ENCODE data around the gene KCNB1.

Gene KCNB1

GRCh38 chr20:49480236-49480635 lies 2.2 kb downstream of the KCNB1 start:
- Histone ChIP-seq H3K27me3 (ENCODE audit: insufficient read depth, low read length) (peaks cover 38% of the 10 kb centered on the region), H3K27ac (ENCODE audit: low read length) (no peak overlapping the region), H3K36me3 (ENCODE audit: insufficient read depth, low read depth, low read length) (no peaks in the 10 kb centered on the region), H3K9ac (ENCODE audit: low read depth, low read length) (no peak overlapping the region), H3K9me3 (ENCODE audit: insufficient read depth, low read depth, low read length) (no peaks in the 10 kb centered on the region), H3K4me3 (ENCODE audit: low read length) (no peak overlapping the region), H3K4me1 (ENCODE audit: insufficient read depth, low read length) (no peaks in the 10 kb centered on the region)

- no peaks in the 10 kb centered on the region for H3K36me3 ChIP-seq (ENCODE audit: insufficient read depth, low read depth, low read length)
Observed at GRCh38 chr20:49479785-49480184, 2.7 kb downstream of the KCNB1 start.

GRCh38 chr20:49478754-49479689 lies 3.4 kb downstream of the KCNB1 start:
- Histone ChIP-seq H3K4me3 (ENCODE audit: low read length) (no peak overlapping the region), H3K27ac (ENCODE audit: low read length) (no peak overlapping the region), H3K4me1 (ENCODE audit: insufficient read depth, low read length) (no peaks in the 10 kb centered on the region), H3K9ac (ENCODE audit: low read depth, low read length) (no peak overlapping the region), H3K27me3 (ENCODE audit: insufficient read depth, low read length) (peaks cover 27% of the 10 kb centered on the region), H3K36me3 (ENCODE audit: insufficient read depth, low read depth, low read length) (no peaks in the 10 kb centered on the region), H3K9me3 (ENCODE audit: insufficient read depth, low read depth, low read length) (no peaks in the 10 kb centered on the region)

More at GRCh38 chr20:49479785-49480184, 2.7 kb downstream of the KCNB1 start:
- Histone ChIP-seq H3K27ac (ENCODE audit: low read length) (no peak overlapping the region), H3K4me3 (ENCODE audit: low read length) (no peak overlapping the region), H3K9me3 (ENCODE audit: insufficient read depth, low read depth, low read length) (no peaks in the 10 kb centered on the region), H3K4me1 (ENCODE audit: insufficient read depth, low read length) (no peaks in the 10 kb centered on the region), H3K9ac (ENCODE audit: low read depth, low read length) (no peak overlapping the region), H3K27me3 (ENCODE audit: insufficient read depth, low read length) (peaks cover 33% of the 10 kb centered on the region)

GRCh38 chr20:49478266-49478665 lies 4.2 kb downstream of the KCNB1 start:
- Histone ChIP-seq H3K9me3 (ENCODE audit: insufficient read depth, low read depth, low read length) (no peaks in the 10 kb centered on the region), H3K27ac (ENCODE audit: low read length) (no peak overlapping the region), H3K36me3 (ENCODE audit: insufficient read depth, low read depth, low read length) (no peaks in the 10 kb centered on the region), H3K4me1 (ENCODE audit: insufficient read depth, low read length) (no peaks in the 10 kb centered on the region), H3K9ac (ENCODE audit: low read depth, low read length) (no peak overlapping the region), H3K4me3 (ENCODE audit: low read length) (no peak overlapping the region), H3K27me3 (ENCODE audit: insufficient read depth, low read length) (peaks cover 21% of the 10 kb centered on the region)

GRCh38 chr20:49477200-49477599 lies 5.3 kb downstream of the KCNB1 start:
- peaks cover 12% of the 10 kb centered on the region for H3K27me3 ChIP-seq (ENCODE audit: insufficient read depth, low read length)

GRCh38 chr20:49476016-49476355 lies 6.5 kb downstream of the KCNB1 start:
- Histone ChIP-seq H3K9ac (ENCODE audit: low read depth, low read length) (no peak overlapping the region), H3K4me1 (ENCODE audit: insufficient read depth, low read length) (no peaks in the 10 kb centered on the region), H3K9me3 (ENCODE audit: insufficient read depth, low read depth, low read length) (no peaks in the 10 kb centered on the region), H3K27me3 (ENCODE audit: insufficient read depth, low read length) (no peaks in the 10 kb centered on the region; the same call in 1 of the 2 replicates), H3K27ac (ENCODE audit: low read length) (no peak overlapping the region), H3K36me3 (ENCODE audit: insufficient read depth, low read depth, low read length) (no peaks in the 10 kb centered on the region), H3K4me3 (ENCODE audit: low read length) (no peak overlapping the region)

More at GRCh38 chr20:49477200-49477599, 5.3 kb downstream of the KCNB1 start:
- no peaks in the 10 kb centered on the region for H3K9me3 ChIP-seq (ENCODE audit: insufficient read depth, low read depth, low read length)
- H3K9ac ChIP-seq (ENCODE audit: low read depth, low read length), result no peak overlapping the region
- H3K27ac ChIP-seq (ENCODE audit: low read length), result no peak overlapping the region
- H3K36me3 ChIP-seq (ENCODE audit: insufficient read depth, low read depth, low read length), result no peaks in the 10 kb centered on the region
- H3K4me3 ChIP-seq (ENCODE audit: low read length), result no peak overlapping the region
- no peaks in the 10 kb centered on the region for H3K4me1 ChIP-seq (ENCODE audit: insufficient read depth, low read length)

- H3K4me3 ChIP-seq (ENCODE audit: low read length), result no peak overlapping the region
- no peak overlapping the region for H3K27ac ChIP-seq (ENCODE audit: low read length)
- H3K9ac ChIP-seq (ENCODE audit: low read depth, low read length), result no peak overlapping the region
- no peaks in the 10 kb centered on the region for H3K4me1 ChIP-seq (ENCODE audit: insufficient read depth, low read length)
- no peaks in the 10 kb centered on the region for H3K36me3 ChIP-seq (ENCODE audit: insufficient read depth, low read depth, low read length)
- no peaks in the 10 kb centered on the region for H3K27me3 ChIP-seq (ENCODE audit: insufficient read depth, low read length)
- no peaks in the 10 kb centered on the region for H3K9me3 ChIP-seq (ENCODE audit: insufficient read depth, low read depth, low read length)
Observed at GRCh38 chr20:49475292-49476015, 7.0 kb downstream of the KCNB1 start.

- Histone ChIP-seq H3K4me3 (ENCODE audit: low read length) (no peak overlapping the region), H3K27ac (ENCODE audit: low read length) (no peak overlapping the region), H3K4me1 (ENCODE audit: insufficient read depth, low read length) (no peaks in the 10 kb centered on the region), H3K9me3 (ENCODE audit: insufficient read depth, low read depth, low read length) (no peaks in the 10 kb centered on the region), H3K36me3 (ENCODE audit: insufficient read depth, low read depth, low read length) (no peaks in the 10 kb centered on the region), H3K27me3 (ENCODE audit: insufficient read depth, low read length) (no peaks in the 10 kb centered on the region), H3K9ac (ENCODE audit: low read depth, low read length) (no peak overlapping the region)
Observed at GRCh38 chr20:49471397-49471796, 11.1 kb downstream of the KCNB1 start.

- Histone ChIP-seq H3K36me3 (ENCODE audit: insufficient read depth, low read depth, low read length) (no peaks in the 10 kb centered on the region), H3K27me3 (ENCODE audit: insufficient read depth, low read length) (no peaks in the 10 kb centered on the region), H3K27ac (ENCODE audit: low read length) (no peak overlapping the region), H3K4me3 (ENCODE audit: low read length) (no peak overlapping the region), H3K9ac (ENCODE audit: low read depth, low read length) (no peak overlapping the region), H3K4me1 (ENCODE audit: insufficient read depth, low read length) (no peaks in the 10 kb centered on the region), H3K9me3 (ENCODE audit: insufficient read depth, low read depth, low read length) (no peaks in the 10 kb centered on the region)
Observed at GRCh38 chr20:49470922-49471321, 11.5 kb downstream of the KCNB1 start.

- no peaks in the 10 kb centered on the region for H3K4me1 ChIP-seq (ENCODE audit: insufficient read depth, low read length)
- no peak overlapping the region for H3K27ac ChIP-seq (ENCODE audit: low read length)
- H3K9ac ChIP-seq (ENCODE audit: low read depth, low read length), result no peak overlapping the region
- H3K27me3 ChIP-seq (ENCODE audit: insufficient read depth, low read length), result no peaks in the 10 kb centered on the region
- H3K36me3 ChIP-seq (ENCODE audit: insufficient read depth, low read depth, low read length), result no peaks in the 10 kb centered on the region
- H3K4me3 ChIP-seq (ENCODE audit: low read length), result no peak overlapping the region
- H3K9me3 ChIP-seq (ENCODE audit: insufficient read depth, low read depth, low read length), result no peaks in the 10 kb centered on the region
Observed at GRCh38 chr20:49469060-49469459, 13.4 kb downstream of the KCNB1 start.

- Histone ChIP-seq H3K27me3 (ENCODE audit: insufficient read depth, low read length) (no peaks in the 10 kb centered on the region), H3K4me1 (ENCODE audit: insufficient read depth, low read length) (no peaks in the 10 kb centered on the region), H3K9me3 (ENCODE audit: insufficient read depth, low read depth, low read length) (no peaks in the 10 kb centered on the region), H3K36me3 (ENCODE audit: insufficient read depth, low read depth, low read length) (no peaks in the 10 kb centered on the region), H3K9ac (ENCODE audit: low read depth, low read length) (no peak overlapping the region), H3K4me3 (ENCODE audit: low read length) (no peak overlapping the region), H3K27ac (ENCODE audit: low read length) (no peak overlapping the region)
Observed at GRCh38 chr20:49468412-49468811, 14.1 kb downstream of the KCNB1 start.

All from iPS-20b (cell line).